NOMO-1 (cell line): Measurements from ENCODE around the gene WASL.

ENCODE experiments used
- DNase-seq, 2 experiments: peaks; one replicate each; lab custom pipeline; 2025; ENCODE audit not compliant: unreplicated experiment in 2 of 2; lab: John Stamatoyannopoulos, UW

WASL gene

GRCh38 chr7:123662755-123663154 is 86.0 kb downstream of the WASL start:
- no peak for DNase-seq

DNA sequence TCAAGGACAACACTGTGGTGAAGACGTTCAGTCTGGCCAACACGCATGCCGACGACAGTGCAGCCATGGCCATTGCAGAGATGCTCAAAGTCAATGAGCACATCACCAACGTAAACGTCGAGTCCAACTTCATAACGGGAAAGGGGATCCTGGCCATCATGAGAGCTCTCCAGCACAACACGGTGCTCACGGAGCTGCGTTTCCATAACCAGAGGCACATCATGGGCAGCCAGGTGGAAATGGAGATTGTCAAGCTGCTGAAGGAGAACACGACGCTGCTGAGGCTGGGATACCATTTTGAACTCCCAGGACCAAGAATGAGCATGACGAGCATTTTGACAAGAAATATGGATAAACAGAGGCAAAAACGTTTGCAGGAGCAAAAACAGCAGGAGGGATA is 86.5 kb downstream of the WASL start:
- DNase-seq = no peak

DNA sequence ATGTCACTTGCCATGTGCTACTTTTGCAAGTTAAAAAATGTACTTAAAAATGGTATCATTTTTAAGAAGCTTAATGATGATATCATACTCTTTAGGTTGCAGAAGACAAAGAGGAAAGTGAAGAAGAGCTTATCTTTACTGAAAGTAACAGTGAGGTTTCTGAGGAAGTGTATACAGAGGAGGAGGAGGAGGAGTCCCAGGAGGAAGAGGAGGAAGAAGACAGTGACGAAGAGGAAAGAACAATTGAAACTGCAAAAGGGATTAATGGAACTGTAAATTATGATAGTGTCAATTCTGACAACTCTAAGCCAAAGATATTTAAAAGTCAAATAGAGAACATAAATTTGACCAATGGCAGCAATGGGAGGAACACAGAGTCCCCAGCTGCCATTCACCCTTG is 87.0 kb downstream of the WASL start:
- DNase-seq = no peak

- no peak for DNase-seq
Measured at GRCh38 chr7:123660514-123661354, 88.1 kb downstream of the WASL start.

- no peak for DNase-seq
Measured at GRCh38 chr7:123658023-123658422, 90.8 kb downstream of the WASL start.

GRCh38 chr7:123657304-123657685 is 91.5 kb downstream of the WASL start:
- DNase-seq = no peak

- DNase-seq = no peak
Measured at GRCh38 chr7:123656544-123657303, 92.1 kb downstream of the WASL start.

GRCh38 chr7:123655614-123656013 is 93.2 kb downstream of the WASL start, which contains the start of gene LMOD2:
Gene LMOD2 (plus strand): TSS chr7:123655866. CDS start chr7:123655964, 98 bp downstream.
- DNase-seq = no peak

DNA sequence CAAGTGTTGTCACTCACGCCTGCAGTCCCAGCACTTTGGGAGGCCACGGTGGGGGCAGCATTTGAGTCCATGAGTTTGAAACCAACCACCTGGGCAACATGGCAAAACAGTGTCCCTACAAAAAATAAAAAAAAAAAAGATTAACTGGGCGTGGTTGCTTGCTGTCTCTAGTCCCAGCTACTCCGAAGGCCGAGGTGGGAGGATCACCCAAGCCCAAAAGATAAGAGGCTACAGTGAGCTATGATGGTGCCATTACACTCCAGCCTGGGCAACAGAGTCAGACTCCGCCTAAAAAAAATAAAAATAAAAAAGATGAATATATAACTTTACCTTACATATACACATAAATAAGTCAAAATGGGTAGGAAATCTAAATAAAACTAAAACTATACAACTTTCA is 95.6 kb downstream of the WASL start:
- DNase-seq = no peak

GRCh38 chr7:123652406-123652805 is 96.4 kb downstream of the WASL start:
- no peak for DNase-seq

GRCh38 chr7:123650595-123650994 is 98.2 kb downstream of the WASL start:
- DNase-seq = no peak

- DNase-seq = no peak
Measured at GRCh38 chr7:123649964-123650363, 98.8 kb downstream of the WASL start.

GRCh38 chr7:123647106-123647730 is 101.6 kb downstream of the WASL start:
- no peak for DNase-seq

GRCh38 chr7:123645516-123645915 is 103.3 kb downstream of the WASL start:
- no peak for DNase-seq

GRCh38 chr7:123643495-123644441 is 105.0 kb downstream of the WASL start:
- no peak for DNase-seq

DNA sequence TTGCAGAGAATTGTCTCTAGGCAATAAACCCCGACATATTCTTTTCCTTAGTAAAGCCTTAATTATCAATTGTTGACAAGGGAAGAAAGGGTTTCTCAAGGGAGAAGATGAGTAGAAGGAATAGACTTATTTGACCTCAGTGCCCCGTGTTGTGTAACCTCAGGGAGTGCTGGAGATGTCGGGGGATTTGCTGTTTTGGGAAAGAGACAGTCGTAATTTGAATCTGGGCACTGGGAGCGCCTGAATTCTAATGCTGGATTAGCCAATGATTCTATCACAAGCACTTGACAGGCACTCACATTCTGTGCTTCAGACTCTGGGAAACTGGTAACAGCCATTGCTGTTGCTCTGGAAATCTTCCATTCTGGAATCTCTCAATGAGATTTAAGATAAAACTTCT is 106.9 kb downstream of the WASL start:
- no peak for DNase-seq

GRCh38 chr7:123640583-123640982 is 108.2 kb downstream of the WASL start:
- no peak for DNase-seq

DNA sequence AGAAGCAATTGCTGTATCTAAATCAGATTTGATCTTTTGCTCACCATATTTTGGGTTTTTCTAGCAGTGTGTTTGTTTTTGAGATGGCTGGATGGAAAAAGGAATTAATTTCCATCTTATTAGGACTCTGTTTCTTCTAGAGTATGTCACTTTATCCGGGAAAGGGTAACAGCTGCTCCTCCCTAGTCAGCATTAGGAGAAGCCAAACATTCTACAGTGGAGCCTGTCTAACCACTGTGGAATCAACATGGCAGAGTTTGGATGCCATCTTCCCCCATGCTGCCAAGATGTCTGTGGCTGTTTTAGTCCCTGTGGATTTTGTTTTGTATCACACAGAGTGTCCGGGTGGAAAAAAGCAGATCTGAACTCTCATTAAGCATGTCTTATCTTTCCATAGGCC is 109.2 kb downstream of the WASL start:
- DNase-seq = no peak

GRCh38 chr7:123637878-123638277 is 110.9 kb downstream of the WASL start:
- no peak for DNase-seq

GRCh38 chr7:123637203-123637602 is 111.6 kb downstream of the WASL start:
- no peak for DNase-seq
